HK-2 (cell line): ENCODE results near the gene ADAMTSL3.

Source experiments
- DNase-seq: peaks from one replicate; pipeline ENCODE4 v3.0.0-alpha.2; 2018; ENCODE audit not compliant: unreplicated experiment

ADAMTSL3 gene

DNA sequence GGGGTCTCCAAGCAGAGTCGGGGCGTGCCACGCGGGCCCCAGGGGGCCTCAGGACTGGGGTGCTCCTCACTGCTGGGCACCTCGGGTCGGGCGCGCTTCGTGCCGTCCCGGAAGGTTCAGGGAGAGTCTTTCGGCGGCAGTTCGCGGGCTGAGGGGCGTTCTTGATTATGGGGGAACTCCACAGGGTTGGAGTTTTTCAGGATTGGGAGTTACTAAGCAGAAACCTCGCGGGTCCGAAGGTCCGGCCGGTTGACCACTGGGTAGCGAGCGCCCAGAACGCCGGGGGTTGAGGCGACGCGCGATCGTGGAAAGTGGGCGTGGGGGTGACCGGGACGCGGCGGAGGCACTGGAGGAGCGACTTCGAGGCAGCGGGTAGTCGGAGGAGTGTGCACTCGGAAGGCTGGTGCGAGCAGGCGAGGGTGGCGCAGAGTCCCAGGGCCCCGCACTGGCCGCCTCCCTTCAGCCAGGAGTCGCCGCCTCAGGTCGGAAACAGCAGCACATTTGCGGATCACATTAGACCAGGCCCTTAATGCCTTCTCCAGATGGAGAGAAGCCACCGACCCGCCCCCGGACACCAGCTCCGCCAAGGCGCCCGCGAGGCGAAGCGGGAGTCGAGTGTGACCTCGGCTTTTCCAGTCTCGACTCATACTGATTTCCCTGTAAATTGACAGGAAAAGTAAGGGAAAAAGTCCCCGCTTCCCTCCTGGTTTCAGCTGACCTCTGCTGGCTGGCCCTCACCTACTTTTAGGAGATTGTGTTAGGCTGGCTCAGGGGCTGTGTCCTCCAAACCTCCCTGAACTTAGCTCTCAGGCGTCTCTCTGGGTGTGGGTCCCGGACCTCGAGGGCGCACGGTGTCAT, 685 bp downstream of the ADAMTSL3 start:
- DNase-seq = no peak

DNA sequence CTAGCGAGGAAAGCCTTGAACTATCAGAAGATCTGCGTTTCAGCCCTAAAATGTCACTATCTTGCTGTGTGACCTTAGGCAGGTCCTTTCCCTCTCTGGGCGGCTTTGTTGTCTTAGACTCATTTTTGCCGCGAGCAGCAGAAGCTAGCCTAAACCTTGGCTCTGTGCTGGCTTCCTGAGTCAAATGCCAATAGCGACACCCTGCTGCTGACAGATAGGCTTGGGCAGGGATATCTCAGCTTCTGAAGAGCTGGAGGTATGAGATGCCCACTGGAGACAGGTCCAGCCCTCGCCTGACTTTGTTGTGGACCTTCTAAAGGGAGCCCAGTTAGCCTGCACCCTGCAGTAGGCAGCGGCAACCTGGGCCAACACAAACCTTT, 1.3 kb downstream of the ADAMTSL3 start:
- no peak for DNase-seq

DNA sequence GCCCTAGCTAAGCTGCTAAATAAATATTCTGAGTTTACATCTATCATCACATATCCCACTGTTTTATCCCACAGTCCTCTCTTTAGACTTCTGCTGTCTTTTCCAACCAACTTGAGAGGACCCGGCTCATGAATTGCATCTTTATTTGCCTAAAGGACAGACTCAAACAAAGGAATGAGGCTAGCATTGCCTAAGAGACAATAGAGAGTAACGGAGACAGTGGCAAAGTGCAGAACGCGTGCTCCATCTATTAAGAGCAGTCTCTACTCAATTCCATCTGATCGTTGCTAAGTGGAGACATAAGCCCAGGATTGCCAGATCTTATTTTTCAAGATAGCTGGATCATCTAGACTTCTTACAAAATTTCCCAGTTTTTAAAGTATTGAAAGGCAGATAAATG, 2.3 kb downstream of the ADAMTSL3 start:
- no peak for DNase-seq

DNA sequence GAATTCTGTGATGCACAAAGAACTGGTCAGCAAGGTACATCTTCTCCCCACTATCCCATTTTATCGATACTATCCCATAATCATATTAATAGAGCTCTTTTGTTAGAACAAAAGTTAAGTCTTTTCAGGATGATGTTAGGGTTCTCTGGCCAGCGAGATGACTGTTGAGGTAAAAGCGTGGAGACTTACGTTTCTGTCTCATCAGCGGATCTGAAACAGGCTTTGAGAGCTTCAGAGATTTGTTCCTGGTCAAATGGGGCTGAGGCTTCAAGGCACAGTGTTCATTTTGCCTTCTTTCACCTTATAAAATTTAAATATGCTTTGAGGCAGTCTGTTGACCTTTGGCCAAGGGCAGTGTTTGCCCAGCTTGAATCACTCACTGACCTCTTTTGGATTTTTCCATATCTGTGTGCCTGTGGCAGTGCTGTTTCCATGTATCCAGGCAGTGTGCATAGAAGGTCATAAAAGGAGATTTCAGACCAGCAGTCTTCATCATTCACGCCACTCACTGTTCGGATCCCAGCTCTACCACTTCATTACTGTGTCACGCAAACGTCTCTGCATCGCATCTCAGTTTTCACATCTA, 3.1 kb downstream of the ADAMTSL3 start:
- no peak for DNase-seq

DNA sequence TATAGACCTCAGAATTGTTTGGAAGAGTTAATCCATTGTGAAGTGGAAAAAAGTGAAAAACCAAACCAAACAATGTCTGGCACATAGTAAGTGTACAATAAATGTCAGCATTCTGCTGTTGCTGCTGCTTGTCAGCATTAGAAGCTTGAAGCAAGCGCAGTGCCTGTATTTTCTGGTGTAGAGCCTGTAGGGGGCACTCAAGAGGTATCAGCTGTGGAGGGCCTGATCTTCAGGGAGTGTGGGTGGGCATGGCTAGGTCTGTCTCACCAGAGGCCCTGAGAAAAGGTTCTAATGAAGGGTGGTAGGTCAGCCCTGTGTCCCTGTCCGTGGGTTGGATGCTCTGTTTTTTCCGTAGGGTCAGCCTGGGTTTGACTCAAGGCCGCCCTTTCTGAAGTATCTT, 3.6 kb downstream of the ADAMTSL3 start:
- no peak for DNase-seq

DNA sequence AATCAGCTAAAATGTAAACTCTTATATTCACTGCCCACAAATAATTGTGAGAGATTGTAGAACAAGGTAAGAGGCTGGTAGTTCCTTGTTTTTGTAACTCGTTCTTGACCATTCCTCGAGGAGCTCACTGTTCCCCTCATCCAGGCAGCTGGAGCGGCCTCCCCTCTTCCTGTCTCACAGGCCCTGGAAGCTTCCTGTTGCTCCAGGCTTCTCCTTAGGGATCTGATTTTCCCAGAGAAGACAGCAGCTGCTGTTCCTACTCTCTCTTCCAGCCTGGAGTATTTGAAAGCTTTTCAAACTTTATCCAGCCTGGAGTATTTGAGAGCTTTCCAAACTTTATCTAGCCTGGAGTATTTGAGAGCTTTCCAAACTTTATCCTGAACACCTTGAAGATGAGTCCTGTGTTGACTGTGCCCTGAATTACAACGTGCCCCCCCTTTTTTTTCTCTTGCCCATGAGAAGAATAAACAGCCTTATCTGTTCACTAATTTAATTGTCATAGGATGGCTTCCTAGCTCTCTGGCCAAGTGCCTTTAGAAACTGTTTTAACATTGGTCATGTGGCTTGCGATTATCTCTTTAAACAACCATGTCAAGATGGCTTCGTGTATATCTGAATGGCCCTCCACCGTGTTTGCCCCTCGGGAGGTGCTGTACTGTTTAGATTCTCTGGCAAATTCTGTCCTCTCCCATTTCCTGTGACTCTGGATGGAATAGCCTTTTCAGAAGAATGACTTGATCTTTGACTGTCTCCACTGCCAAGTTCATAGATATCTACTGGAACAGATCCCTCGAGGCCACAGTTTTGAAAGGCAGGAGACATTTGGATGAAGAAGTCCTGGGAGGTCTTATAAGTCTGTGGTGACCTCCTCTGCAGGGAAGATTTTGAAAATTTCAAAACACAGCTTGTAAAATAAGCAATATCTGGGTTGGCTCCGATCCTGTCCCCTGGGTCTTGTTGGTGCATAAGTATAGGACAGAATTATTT, 4.8 kb downstream of the ADAMTSL3 start:
- no peak for DNase-seq

DNA sequence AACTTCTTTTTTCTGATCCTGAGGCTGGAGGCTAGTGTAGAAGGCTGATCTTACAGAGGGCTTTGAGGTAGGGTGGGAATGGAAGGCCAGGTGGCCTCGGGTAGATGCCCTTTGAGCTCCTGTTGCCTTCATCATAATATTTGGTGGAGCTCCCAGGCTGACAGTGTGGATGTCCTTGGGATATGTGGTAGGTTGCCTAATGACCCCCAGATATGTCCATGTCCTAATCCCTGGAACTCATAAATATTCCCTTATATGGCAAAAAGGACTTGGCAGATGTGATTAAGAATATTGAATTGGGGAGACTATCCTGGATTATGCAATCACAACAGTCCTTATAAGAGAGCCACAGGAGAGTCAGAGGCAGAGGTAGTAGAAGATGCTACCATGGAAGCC, 5.5 kb downstream of the ADAMTSL3 start:
- no peak for DNase-seq

DNA sequence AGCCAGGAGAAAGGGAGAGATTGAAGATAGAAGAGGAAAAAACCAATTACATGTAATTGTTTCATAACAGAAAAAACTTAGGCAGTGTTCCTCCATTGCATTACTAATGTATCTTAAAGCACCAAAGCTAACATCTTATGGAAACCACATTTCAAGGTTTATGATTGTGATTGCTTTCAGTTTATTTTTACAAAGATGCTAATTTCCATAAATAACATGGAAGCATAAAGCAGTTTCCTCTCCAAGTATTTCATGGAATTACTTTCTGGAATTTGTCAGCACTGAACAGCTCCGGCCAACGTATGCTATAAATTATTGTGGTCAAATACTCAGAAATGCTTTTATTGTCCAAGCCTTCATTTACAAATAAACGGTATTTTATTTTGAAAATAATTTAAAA, 11.6 kb downstream of the ADAMTSL3 start:
- no peak for DNase-seq

DNA sequence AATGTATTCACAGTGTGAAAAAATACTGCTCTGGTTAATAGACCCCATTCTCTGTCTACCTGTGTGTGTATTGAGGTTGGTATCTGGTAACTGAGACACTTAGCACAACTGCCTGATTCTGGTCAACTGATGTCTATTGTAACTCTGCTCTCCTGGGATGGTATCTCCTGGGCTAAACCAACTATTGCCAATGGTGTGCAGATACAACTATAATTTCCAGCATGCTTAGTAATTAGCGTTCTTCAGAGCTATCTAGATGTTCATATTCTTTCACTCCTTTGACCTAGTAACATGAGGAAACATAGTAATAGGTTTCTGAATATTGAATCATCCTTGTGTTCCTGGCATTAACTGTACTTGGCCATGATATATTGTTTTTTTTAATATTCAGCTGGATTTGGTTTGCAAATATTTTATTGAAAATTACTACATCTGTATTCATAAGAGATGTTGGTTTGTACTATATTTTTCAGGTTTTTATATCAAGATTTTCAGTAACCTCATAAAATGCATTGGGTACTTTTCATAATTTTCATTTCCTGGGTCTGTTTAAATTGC, 16.8 kb downstream of the ADAMTSL3 start:
- DNase-seq = no peak

DNA sequence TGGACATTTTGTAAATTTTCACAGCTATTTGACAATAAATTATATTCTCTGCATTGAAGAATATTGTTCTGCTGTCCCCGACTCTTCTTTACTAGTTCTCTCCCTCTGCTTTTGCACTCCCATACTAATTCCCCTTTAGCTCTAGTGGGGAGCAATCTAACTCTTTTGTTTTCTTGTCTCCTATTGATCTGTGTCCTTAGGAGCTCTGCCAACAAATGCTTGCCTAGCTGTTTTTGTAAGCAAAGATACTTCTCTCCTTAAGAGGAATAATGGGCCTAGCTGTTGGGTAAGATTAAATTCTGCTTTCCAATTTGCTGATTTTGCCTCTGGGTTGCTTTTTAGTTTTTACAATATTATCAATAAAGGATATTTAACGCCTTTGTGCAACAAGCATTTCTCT, 17.7 kb downstream of the ADAMTSL3 start:
- DNase-seq = no peak

DNA sequence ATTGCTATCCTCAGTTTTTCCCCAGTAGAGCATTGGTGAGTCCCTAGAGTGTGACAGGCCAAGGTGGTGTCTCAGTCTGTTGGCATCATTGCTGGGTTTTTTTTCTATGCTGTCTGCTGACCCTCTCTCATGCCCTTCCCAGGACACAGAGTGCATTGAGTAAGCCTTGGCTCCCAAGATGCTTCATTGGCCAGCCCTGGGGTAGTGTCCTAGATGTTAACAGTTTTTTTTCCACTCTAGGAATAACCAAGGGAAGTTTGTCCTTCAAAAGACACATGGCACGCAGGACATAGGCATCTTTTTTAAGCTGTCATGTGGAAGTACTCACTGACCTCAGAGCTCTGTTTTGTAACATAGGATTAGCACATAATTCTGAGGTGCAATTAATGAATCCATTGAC, 19.5 kb downstream of the ADAMTSL3 start:
- DNase-seq = no peak

DNA sequence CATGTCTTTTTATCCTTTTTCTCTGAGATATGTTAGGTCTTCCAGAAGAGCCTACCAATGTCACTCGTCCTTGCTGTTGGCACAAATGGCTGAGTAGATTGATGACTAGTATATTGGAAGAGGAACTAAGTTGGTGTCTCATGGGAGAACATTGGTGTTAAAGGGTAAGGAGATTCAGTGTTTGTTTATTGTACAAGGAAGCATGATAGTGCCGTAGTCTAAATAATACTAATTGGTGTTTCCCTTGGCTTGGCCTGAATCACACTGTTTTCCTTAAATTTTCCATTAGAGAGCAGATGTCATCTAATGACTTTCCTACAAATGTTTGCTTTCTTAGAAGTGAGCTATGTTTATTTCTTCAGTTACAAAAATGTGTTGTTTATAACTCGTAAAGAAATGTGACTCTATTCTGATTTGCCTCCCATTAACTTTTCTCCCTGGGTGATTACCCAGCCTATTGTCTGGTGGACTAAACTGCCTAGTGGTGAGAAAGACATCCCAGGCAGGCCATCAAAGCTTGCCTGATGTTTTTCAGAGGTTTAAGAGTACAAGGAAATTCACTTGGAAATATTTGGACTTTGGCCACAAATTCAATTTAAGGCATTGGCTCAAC, 28.7 kb downstream of the ADAMTSL3 start:
- no peak for DNase-seq

DNA sequence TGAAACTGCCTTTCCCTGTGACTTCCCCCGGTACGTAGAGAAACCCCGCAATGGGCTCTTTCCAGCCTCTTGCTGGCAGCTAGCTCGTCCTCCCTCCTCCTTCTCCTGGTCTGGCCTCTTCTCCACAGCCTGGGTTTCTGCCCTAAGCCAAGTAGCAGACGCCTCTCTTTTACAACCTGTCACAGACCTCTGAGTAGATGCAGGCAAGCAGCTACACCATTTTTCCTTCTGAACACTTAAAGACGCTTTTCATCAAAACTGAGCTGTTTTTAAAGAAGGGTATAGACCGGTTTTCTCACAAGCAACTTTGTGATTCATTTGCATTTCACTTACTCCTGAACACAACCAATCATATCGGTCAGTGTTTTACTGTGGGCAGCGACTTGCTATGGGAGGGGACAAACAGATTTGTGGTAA, 32.0 kb downstream of the ADAMTSL3 start:
- DNase-seq = no peak

DNA sequence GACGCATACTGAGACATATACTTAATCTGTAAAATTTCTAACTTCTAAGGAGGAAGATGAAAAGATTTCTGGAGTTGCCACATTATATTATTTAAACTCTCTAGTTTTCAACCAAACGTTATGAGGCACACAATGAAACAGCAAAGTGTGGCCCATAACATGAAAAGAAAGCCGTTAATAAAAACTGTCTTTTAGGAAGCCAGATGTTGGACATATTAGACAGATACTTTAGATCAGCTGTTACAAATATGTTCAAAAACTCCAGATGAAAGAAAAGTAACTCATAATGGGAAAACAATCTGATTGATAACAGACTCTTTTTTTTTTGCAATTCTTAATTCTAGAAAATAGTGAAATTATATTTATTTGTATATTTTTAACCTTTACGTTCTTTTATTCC, 34.3 kb downstream of the ADAMTSL3 start:
- no peak for DNase-seq

DNA sequence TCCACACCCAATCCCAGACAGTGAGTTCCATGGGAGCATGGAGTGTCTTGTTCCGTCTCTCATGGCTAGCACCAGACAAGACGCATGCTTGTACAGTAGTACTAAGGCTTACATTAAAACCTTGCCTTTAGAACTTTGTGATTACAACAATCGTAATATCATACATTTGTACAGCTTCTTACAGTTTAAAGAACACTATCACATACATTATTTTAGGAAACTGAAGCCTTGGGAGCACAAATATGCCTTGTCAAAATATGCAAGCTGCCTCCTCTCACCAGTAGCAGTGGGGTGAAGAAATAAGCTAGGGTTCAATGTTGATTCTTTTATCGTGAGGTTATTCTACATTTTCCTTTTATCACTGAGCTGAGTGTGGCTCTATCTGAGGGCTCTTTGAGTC, 36.8 kb downstream of the ADAMTSL3 start:
- no peak for DNase-seq

DNA sequence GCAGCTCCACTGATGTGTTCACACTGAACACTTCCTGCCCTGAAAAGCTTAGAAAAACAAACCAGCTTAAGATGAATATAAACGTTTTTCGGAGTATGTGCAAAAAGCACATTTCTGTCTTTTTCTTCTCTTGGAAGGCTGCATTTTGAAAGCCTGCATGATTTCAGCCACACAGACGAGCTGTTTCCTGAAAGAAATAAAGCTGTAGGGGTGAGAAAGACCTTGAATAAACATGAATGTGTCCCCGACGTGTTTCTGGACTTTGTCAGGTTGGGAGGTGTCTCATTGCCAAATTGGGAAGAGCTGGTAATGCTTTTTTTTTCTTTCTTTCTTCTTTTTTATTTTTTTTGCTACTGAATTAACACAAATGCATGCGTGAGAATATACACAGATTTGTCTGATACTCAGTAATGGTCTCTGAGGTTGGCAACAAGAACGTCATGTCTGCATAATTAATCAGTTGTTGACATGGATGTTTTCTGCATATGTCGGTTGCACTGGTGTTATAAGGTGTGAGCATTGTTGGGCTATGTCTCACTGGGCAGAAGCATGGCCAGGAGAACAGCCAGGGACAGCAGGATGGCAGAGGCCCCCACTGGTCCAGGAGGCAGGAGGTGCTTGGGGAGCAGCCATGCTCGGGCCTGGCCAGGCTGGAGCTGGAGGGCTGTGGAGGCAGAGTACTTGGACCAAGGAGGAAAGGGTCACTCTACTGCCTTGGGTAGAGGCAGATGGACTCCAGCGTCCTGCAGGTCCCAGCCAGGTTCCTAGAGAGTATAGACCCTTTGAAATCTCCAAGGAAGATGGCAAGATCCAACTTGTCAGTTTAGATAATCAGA, 39.0 kb downstream of the ADAMTSL3 start:
- DNase-seq = no peak

DNA sequence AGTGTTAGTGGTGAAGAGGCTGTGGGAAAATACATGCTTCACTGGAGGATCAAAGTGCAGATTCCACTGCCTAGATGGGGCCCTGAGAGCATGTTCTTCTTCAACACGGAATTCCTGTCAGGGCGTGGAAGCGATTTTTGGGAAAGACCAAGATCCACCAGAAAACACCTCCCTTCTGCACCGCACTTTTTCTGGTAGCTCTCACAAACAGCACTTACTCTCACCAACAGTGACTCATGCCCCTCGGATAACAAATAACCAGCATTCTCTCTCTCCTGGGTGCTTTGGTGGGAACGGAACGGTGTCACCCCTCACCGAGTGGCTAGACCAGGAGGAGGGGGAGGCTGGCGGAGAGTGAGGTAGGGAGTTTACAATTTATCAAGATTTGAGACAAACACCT, 40.1 kb downstream of the ADAMTSL3 start:
- peak; percentile 12 for DNase-seq

DNA sequence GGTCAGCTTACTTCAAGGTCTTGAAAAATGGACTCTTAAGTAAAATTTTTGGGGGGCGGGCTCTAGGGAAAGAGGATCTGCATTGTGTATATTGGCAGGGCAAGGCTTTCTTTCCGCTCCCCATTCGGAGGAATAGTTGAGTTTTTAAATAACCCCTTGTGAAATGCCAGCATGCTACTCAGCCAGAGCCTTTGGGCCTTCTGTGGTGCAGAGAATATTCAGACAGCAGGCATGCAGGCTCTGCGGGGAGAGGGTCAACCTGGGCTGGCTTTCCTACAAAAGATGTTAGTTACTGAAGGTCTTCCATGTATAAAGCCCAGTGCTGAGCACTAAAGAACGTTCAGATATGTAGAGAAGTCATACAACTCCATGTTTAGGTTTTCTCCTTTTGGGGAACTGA, 40.6 kb downstream of the ADAMTSL3 start:
- DNase-seq = no peak

DNA sequence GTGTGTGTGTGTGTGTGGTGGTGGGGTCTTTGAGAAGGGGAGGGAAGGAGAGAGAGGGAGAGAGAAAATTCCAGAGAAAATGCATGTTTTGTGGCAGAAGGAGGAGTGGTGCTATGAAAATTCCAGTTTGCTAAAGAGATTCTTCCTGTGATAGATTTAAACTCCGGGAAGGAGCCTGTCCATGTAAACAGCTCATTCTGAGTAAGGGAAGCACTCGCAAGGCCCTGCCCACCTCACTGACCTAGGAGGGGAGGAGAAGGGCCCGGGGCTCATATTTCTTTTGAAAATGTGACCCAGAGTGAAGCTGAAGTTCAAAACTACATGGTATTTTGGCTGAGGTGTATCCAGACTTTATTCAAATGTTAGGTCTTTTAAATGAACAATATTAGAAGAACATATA, 41.3 kb downstream of the ADAMTSL3 start:
- no peak for DNase-seq

DNA sequence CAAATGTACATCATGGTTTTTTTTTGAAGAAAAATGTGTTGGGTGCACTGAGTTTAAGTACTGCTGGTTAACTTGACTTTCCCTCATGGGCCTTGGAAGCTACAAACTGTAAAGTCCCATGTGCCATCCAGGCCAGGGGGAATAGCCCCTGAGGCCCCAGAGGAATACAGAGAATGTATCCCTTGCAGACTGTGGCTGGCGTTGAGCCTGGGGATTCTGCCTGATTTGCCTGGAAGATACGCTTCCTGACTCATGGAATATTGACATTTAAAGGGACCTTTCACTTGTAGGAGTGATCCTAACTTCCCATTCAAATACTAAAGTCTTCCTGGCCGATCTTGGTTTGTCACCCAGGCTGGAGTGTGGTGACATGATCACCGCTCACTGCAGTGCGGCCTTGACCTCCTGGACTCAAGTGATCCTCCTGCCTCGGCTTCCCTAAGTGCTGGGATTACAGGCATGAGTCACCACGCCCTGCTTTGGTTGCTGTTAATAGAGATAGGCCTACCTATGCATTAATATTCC, 42.0 kb downstream of the ADAMTSL3 start:
- DNase-seq = no peak

DNA sequence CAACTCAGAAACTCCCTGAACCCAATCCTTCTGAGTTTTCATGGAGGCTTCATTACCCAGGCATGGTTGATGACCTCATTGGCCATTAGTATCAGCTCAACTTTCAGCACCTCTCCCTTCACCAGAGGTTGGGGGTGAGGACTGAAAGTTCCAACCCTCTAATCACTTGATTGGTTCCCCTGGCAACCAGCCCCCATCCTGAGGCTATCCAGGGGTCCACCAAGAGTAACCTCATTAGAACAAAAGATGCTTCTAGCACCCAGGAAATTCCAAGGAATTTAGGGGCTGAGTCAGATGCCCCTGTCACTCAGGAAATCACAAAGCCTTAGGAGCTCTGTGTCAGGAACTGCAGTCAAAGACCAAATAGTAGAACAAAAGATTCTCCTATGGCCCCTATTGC, 43.8 kb downstream of the ADAMTSL3 start:
- DNase-seq = no peak
